ENCODE results near the gene MYRFL.
A peak's percentile ranks its signal among the peaks of the same experiment; 100 is the strongest.

Gene MYRFL

GRCh38 chr12:69932676-69933552 is 107.9 kb downstream of the MYRFL start:
- DNase-seq (ENCODE audit: low spot score), result no peak

- no peak for DNase-seq (ENCODE audit: low spot score)
These were observed 109.0 kb downstream of the MYRFL start for GRCh38 chr12:69934011-69934410.

GRCh38 chr12:69935651-69936100 is 110.6 kb downstream of the MYRFL start:
- no peak for DNase-seq (ENCODE audit: low spot score)

- no peak for DNase-seq (ENCODE audit: low spot score)
These were observed 111.2 kb downstream of the MYRFL start for GRCh38 chr12:69936214-69936731.

GRCh38 chr12:69936766-69937165 is 111.7 kb downstream of the MYRFL start:
- no peak for DNase-seq (ENCODE audit: low spot score)

GRCh38 chr12:69947123-69947522 is 122.1 kb downstream of the MYRFL start:
- no peak for DNase-seq (ENCODE audit: low spot score)

- no peak for DNase-seq (ENCODE audit: low spot score)
These were observed 122.9 kb downstream of the MYRFL start for GRCh38 chr12:69947897-69948296.

- no peak for DNase-seq (ENCODE audit: low spot score)
These were observed 123.8 kb downstream of the MYRFL start for GRCh38 chr12:69948851-69949250.

GRCh38 chr12:69949311-69950002 is 124.4 kb downstream of the MYRFL start:
- DNase-seq (ENCODE audit: low spot score), result no peak

- DNase-seq (ENCODE audit: low spot score), result no peak
These were observed 126.1 kb downstream of the MYRFL start for GRCh38 chr12:69951108-69951507.

GRCh38 chr12:69952890-69953289 is 127.9 kb downstream of the MYRFL start:
- no peak for DNase-seq (ENCODE audit: low spot score)

- no peak for DNase-seq (ENCODE audit: low spot score)
These were observed 136.2 kb downstream of the MYRFL start for GRCh38 chr12:69961246-69961645.

GRCh38 chr12:69966409-69966808 is 141.4 kb downstream of the MYRFL start:
- DNase-seq (ENCODE audit: low spot score), result peak; percentile 92

GRCh38 chr12:69966839-69967238 is 141.8 kb downstream of the MYRFL start:
- peak; percentile 87 for DNase-seq (ENCODE audit: low spot score)

GRCh38 chr12:69969011-69969410 is 144.0 kb downstream of the MYRFL start:
- no peak for DNase-seq (ENCODE audit: low spot score)

- no peak for DNase-seq (ENCODE audit: low spot score)
These were observed 147.1 kb downstream of the MYRFL start for GRCh38 chr12:69972136-69972535.

- DNase-seq (ENCODE audit: low spot score), result no peak
These were observed 153.0 kb downstream of the MYRFL start for GRCh38 chr12:69978020-69978419.

- no peak for DNase-seq (ENCODE audit: low spot score)
These were observed 157.0 kb downstream of the MYRFL start for GRCh38 chr12:69981881-69982475.

GRCh38 chr12:69984241-69984640 is 159.2 kb downstream of the MYRFL start:
- no peak for DNase-seq (ENCODE audit: low spot score)

- DNase-seq (ENCODE audit: low spot score), result peak; percentile 20
These were observed 160.6 kb downstream of the MYRFL start for GRCh38 chr12:69985656-69986055.

GRCh38 chr12:69986114-69986513 is 161.1 kb downstream of the MYRFL start:
- DNase-seq (ENCODE audit: low spot score), result no peak

GRCh38 chr12:69987579-69988091 is 162.6 kb downstream of the MYRFL start:
- peak; percentile 94 for DNase-seq (ENCODE audit: low spot score)
